Astrocyte (in vitro differentiated cells and primary cell): Measurements from ENCODE around the gene STAG2. TPM values are rescaled to one million over a fixed set of nuclear protein-coding genes. Genes with fewer than 3 reads are reported as not detected.

ENCODE experiments used
- DNase-seq: peaks from one replicate; pipeline ENCODE4 v3.0.0-alpha.2; 2010; ENCODE audit warnings: low read depth
- FAIRE-seq: peaks from 2 replicates; lab custom pipeline; 2011; peaks lifted over from hg19 to GRCh38; lab: Jason Lieb, UNC
- H2AFZ ChIP-seq: 2 replicates; pipeline ENCODE4 v1.6.0; 2012; ENCODE audit warnings: low read depth, low read length, inconsistent platforms
- H3K27ac ChIP-seq: 2 replicates; pipeline ENCODE4 v1.5.1; 2011; ENCODE audit warnings: low read depth, low read length, inconsistent platforms
- H3K27me3 ChIP-seq: 2 replicates; pipeline ENCODE4 v1.6.0; 2011; ENCODE audit warnings: low read length, inconsistent platforms; ENCODE audit not compliant: insufficient read depth
- H3K36me3 ChIP-seq: 2 replicates; pipeline ENCODE4 v1.5.1; 2011; ENCODE audit warnings: low read length, inconsistent platforms; ENCODE audit not compliant: insufficient read depth
- H3K4me1 ChIP-seq: 2 replicates; pipeline ENCODE4 v1.5.1; 2011; ENCODE audit warnings: low read length, inconsistent platforms; ENCODE audit not compliant: insufficient read depth
- H3K4me2 ChIP-seq: 2 replicates; pipeline ENCODE4 v1.6.0; 2012; ENCODE audit warnings: low read length, inconsistent platforms
- H3K4me3 ChIP-seq: 2 replicates; pipeline ENCODE4 v1.5.1; 2011; ENCODE audit warnings: low read depth, mild to moderate bottlenecking, low read length, inconsistent platforms; ENCODE audit not compliant: insufficient read depth
- H3K79me2 ChIP-seq: 2 replicates; pipeline ENCODE4 v1.6.0; 2012; ENCODE audit warnings: mild to moderate bottlenecking, low read length, inconsistent platforms; ENCODE audit not compliant: insufficient read depth
- H3K9ac ChIP-seq: 2 replicates; pipeline ENCODE4 v1.6.0; 2012; ENCODE audit warnings: mild to moderate bottlenecking, low read length, inconsistent platforms
- H3K9me3 ChIP-seq: 2 replicates; pipeline ENCODE4 v1.5.1; 2012; ENCODE audit warnings: low read depth, mild to moderate bottlenecking, low read length, inconsistent platforms; ENCODE audit not compliant: insufficient read depth
- H4K20me1 ChIP-seq: 2 replicates; pipeline ENCODE4 v1.6.0; 2012; ENCODE audit warnings: low read length, inconsistent platforms; ENCODE audit not compliant: insufficient read depth
- H3K27ac Mint-ChIP-seq: one replicate; pipeline ENCODE4 v1.8.0; 2021; ENCODE audit warnings: mild to moderate bottlenecking, mixed read lengths; ENCODE audit not compliant: unreplicated experiment
- H3K27me3 Mint-ChIP-seq: one replicate; pipeline ENCODE4 v1.8.0; 2021; ENCODE audit warnings: low read depth, mixed read lengths; ENCODE audit not compliant: unreplicated experiment
- H3K36me3 Mint-ChIP-seq: one replicate; pipeline ENCODE4 v1.8.0; 2021; ENCODE audit warnings: low read depth, mixed read lengths; ENCODE audit not compliant: unreplicated experiment
- H3K4me1 Mint-ChIP-seq: one replicate; pipeline ENCODE4 v1.8.0; 2021; ENCODE audit warnings: low read depth, mixed read lengths; ENCODE audit not compliant: unreplicated experiment
- H3K4me3 Mint-ChIP-seq: one replicate; pipeline ENCODE4 v1.8.0; 2021; ENCODE audit warnings: mild to moderate bottlenecking, moderate library complexity, mixed read lengths; ENCODE audit not compliant: unreplicated experiment
- H3K9me3 Mint-ChIP-seq: one replicate; pipeline ENCODE4 v1.8.0; 2021; ENCODE audit warnings: mild to moderate bottlenecking, mixed read lengths; ENCODE audit not compliant: unreplicated experiment
- CTCF ChIP-seq: IDR thresholded peaks from 2 replicates; pipeline ENCODE4 v1.5.1; 2011; ENCODE audit warnings: low read depth, mild to moderate bottlenecking, inconsistent platforms, low read length, moderate library complexity; ENCODE audit not compliant: insufficient read depth
- EZH2 ChIP-seq: IDR thresholded peaks from 2 replicates; pipeline ENCODE4 v1.6.1; 2012; ENCODE audit warnings: mild to moderate bottlenecking, low read length, inconsistent platforms; ENCODE audit not compliant: insufficient read depth
- total RNA-seq: library from RNA; stranded (reverse); gene quantifications from 2 replicates; pipeline ENCODE4 v1.2.1, GENCODE V29; 2021

STAG2 gene
- total RNA-seq, 1 donor from 2014 or later, result 51.2 TPM

GRCh38 chrX:123989235-123989634, 27.7 kb downstream of the STAG2 start:
- no peak for TF ChIP-seq EZH2
- no peak for TF ChIP-seq CTCF
- Histone ChIP-seq H3K79me2 (peaks cover 91% of the 10 kb centered on the region), H3K27me3 (no peaks in the 10 kb centered on the region), H3K4me3 (no peak overlapping the region), H3K4me2 (no peak overlapping the region), H4K20me1 (peaks cover 41% of the 10 kb centered on the region), H3K9me3 (no peaks in the 10 kb centered on the region), H3K4me1 (peaks cover 8% of the 10 kb centered on the region), H3K27ac (no peak overlapping the region), H3K36me3 (no peaks in the 10 kb centered on the region), H3K9ac (no peak overlapping the region), H2AFZ (no peak overlapping the region)
- H3K36me3 Mint-ChIP-seq, result peaks cover 2% of the 10 kb centered on the region
- FAIRE-seq, result no peak
- H3K27ac Mint-ChIP-seq, result no peak overlapping the region
- H3K4me3 Mint-ChIP-seq, result no peak overlapping the region
- no peaks in the 10 kb centered on the region for H3K9me3 Mint-ChIP-seq
- H3K27me3 Mint-ChIP-seq, result no peaks in the 10 kb centered on the region
- H3K4me1 Mint-ChIP-seq, result peaks cover 17% of the 10 kb centered on the region
- DNase-seq, result no peak

GRCh38 chrX:123990169-123990568, 28.7 kb downstream of the STAG2 start:
- Mint-ChIP-seq H3K4me3 (no peak overlapping the region), H3K27ac (no peak overlapping the region), H3K4me1 (peaks cover 23% of the 10 kb centered on the region), H3K27me3 (no peaks in the 10 kb centered on the region), H3K9me3 (no peaks in the 10 kb centered on the region), H3K36me3 (peaks cover 2% of the 10 kb centered on the region)
- Histone ChIP-seq H3K9me3 (no peaks in the 10 kb centered on the region), H3K27me3 (no peaks in the 10 kb centered on the region), H3K36me3 (no peaks in the 10 kb centered on the region), H2AFZ (no peak overlapping the region), H3K79me2 (peaks cover 91% of the 10 kb centered on the region), H3K4me2 (no peak overlapping the region), H3K9ac (no peak overlapping the region), H4K20me1 (peaks cover 41% of the 10 kb centered on the region), H3K4me3 (no peak overlapping the region), H3K27ac (no peak overlapping the region), H3K4me1 (peaks cover 8% of the 10 kb centered on the region)
- no peak for TF ChIP-seq EZH2
- TF ChIP-seq CTCF, result no peak
- DNase-seq, result no peak
- FAIRE-seq, result no peak

- TF ChIP-seq EZH2 (no peak), CTCF (no peak)
- Histone ChIP-seq H3K36me3 (no peaks in the 10 kb centered on the region), H3K9ac (no peak overlapping the region), H3K4me1 (peaks cover 8% of the 10 kb centered on the region), H3K4me2 (no peak overlapping the region), H4K20me1 (peaks cover 40% of the 10 kb centered on the region), H3K9me3 (no peaks in the 10 kb centered on the region), H3K79me2 (peaks cover 90% of the 10 kb centered on the region), H3K27me3 (no peaks in the 10 kb centered on the region), H2AFZ (no peak overlapping the region), H3K4me3 (no peak overlapping the region), H3K27ac (no peak overlapping the region)
- Mint-ChIP-seq H3K27ac (no peak overlapping the region), H3K27me3 (no peaks in the 10 kb centered on the region), H3K36me3 (peaks cover 2% of the 10 kb centered on the region), H3K4me1 (peaks cover 23% of the 10 kb centered on the region), H3K9me3 (no peaks in the 10 kb centered on the region), H3K4me3 (no peak overlapping the region)
- FAIRE-seq (peak; percentile 32), DNase-seq (no peak)
Measured at GRCh38 chrX:123990602-123991001, 29.1 kb downstream of the STAG2 start.
